ENCODE measurements around the gene CDKN2B-AS1. TPM values are rescaled to one million over a fixed set of nuclear protein-coding genes. Genes with fewer than 3 reads are reported as not detected.

Gene CDKN2B-AS1
- total RNA-seq, 2 experiments from 2014 or later = 0.41 to 0.81 TPM

DNA sequence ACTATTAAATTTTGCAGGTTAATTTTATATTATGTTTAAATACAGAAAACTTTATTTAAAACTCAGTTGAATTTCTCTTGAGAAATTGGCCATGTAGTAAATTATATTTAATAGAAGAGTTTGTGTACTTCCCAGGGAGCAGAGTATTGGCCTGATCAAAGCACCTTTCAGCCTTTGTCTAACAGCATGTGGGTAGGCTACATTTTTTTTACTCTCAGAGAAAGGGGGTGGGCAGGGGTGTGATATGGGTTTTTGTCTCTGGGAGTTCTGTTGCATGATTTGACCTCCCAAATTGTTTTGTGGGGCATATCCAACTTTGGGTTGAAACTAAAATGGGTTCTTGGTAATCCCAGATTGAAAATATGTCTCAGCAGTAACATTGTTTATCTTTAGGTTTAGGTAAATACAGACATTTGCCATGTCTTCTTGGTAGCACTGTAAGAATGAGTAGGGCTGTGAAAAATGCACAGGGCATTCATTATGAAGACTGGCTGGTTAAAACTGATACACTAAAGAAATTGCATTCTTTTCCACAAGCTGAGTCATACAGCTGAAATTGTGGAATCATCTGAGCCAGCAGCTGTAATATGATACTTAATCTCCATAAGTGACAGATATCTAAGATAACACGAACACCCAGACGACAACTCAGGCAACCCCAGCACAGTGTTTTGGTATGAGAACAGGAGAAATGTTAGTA, 89.9 kb downstream of the CDKN2B-AS1 start:
- intact Hi-C loops (cut with micrococcal nuclease) = no loop called here
- POLR2A ChIA-PET = no interaction called here

DNA sequence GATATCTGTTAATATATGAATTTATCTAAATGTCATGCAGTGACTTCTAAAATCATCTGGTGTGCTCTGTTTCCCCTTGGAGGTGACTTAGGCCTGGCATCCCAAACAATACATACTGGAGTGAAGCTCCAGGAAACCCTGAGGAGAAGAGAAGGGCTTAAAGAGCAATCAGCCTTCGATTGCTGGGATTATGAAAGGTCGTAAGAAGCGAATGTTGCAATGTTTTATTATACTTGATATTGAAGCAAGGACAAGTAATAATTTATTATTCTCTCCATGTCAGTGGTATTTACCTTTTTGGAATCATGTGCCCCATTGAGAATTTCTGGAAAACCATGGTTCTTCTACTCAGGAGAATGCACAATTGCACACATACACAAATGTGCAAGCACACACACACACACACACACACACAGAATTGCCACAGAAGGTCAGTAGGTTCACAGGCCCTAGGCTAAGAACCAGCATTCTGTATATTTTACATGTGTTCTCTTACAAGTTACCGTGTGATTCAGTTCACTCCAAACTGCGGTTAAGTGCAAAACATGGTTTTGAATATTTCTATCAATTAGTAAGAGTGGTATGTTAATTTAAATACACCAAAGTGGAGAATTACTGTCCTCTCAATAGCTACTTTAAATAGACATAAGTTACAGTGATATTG, 93.6 kb downstream of the CDKN2B-AS1 start:
- Mint-ChIP-seq H3K27me3 (peaks cover 17% of the 10 kb centered on the region), H3K27ac (no peak overlapping the region), H3K36me3 (ENCODE audit: low read depth) (no peaks in the 10 kb centered on the region), H3K9me3 (no peaks in the 10 kb centered on the region), H3K4me3 (no peak overlapping the region), H3K4me1 (ENCODE audit: low read depth) (peaks cover 5% of the 10 kb centered on the region)
- no peak for DNase-seq
- ATAC-seq = no peak
- TF ChIP-seq CTCF (IDR thresholded peaks at IDR 0.05) = no peak
- ChIA-PET CTCF (no interaction called here), POLR2A (no interaction called here)
- intact Hi-C loops (cut with micrococcal nuclease) = no loop called here

More for the DNA sequence above, 89.9 kb downstream of the CDKN2B-AS1 start:
- CTCF ChIA-PET = interaction anchor here (0.9 to 1.0 kb wide), 2 partner anchors 47 to 271 kb away, joined by 3 read pairs; no protein-coding TSS in a partner anchor
- Mint-ChIP-seq H3K27me3 (peaks cover 20% of the 10 kb centered on the region), H3K4me1 (ENCODE audit: low read depth) (peaks cover 18% of the 10 kb centered on the region), H3K4me3 (no peak overlapping the region), H3K36me3 (ENCODE audit: low read depth) (no peaks in the 10 kb centered on the region), H3K9me3 (no peaks in the 10 kb centered on the region), H3K27ac (no peak overlapping the region)
- no peak for TF ChIP-seq CTCF (IDR thresholded peaks at IDR 0.05)
- DNase-seq (no peak), ATAC-seq (no peak)

GRCh38 chr9:22088717-22089061, 94.1 kb downstream of the CDKN2B-AS1 start:
- TF ChIP-seq CTCF (IDR thresholded peaks at IDR 0.05) = no peak
- H3K4me3 Mint-ChIP-seq = no peak overlapping the region
- peaks cover 5% of the 10 kb centered on the region for H3K4me1 Mint-ChIP-seq (ENCODE audit: low read depth)
- H3K27me3 Mint-ChIP-seq = peaks cover 14% of the 10 kb centered on the region
- ChIA-PET POLR2A (no interaction called here), CTCF (no interaction called here)
- no peak for ATAC-seq
- no peak overlapping the region for H3K27ac Mint-ChIP-seq
- intact Hi-C loops (cut with micrococcal nuclease) = no loop called here
- no peak for DNase-seq
- H3K9me3 Mint-ChIP-seq = no peaks in the 10 kb centered on the region
- H3K36me3 Mint-ChIP-seq (ENCODE audit: low read depth) = no peaks in the 10 kb centered on the region

DNA sequence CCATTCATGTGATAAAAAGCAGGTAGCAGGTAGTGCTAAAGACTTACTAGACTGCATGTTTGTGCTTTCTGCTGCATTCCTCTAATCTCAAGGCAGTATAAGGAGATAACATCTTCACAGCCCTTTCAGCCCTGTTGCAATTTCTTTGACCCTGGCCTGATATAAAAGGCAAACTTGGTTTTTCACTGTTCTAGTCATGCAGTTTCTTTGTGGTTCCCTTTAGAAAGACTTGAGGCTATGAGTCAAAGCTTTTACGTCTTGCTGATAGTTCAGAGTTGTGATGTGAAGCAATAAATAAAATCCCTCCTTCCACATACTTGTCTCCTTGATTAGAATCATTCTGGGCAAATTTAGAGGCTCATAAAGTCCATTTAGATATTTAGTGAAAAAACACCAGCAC, 103.1 kb downstream of the CDKN2B-AS1 start:
- intact Hi-C loops (cut with micrococcal nuclease) = no loop called here
- no peak overlapping the region for H3K4me3 Mint-ChIP-seq
- no peaks in the 10 kb centered on the region for H3K9me3 Mint-ChIP-seq
- ATAC-seq (peak; percentile 88), DNase-seq (no peak)
- peaks cover 18% of the 10 kb centered on the region for H3K27me3 Mint-ChIP-seq
- no peak for TF ChIP-seq CTCF (IDR thresholded peaks at IDR 0.05)
- H3K27ac Mint-ChIP-seq = no peak overlapping the region
- ChIA-PET POLR2A (no interaction called here), CTCF (interaction anchor here (1.4 kb wide), 1 partner anchor 284 kb away, joined by 4 read pairs; no protein-coding TSS in a partner anchor)
- peaks cover 10% of the 10 kb centered on the region for H3K4me1 Mint-ChIP-seq (ENCODE audit: low read depth)
- no peaks in the 10 kb centered on the region for H3K36me3 Mint-ChIP-seq (ENCODE audit: low read depth)

DNA sequence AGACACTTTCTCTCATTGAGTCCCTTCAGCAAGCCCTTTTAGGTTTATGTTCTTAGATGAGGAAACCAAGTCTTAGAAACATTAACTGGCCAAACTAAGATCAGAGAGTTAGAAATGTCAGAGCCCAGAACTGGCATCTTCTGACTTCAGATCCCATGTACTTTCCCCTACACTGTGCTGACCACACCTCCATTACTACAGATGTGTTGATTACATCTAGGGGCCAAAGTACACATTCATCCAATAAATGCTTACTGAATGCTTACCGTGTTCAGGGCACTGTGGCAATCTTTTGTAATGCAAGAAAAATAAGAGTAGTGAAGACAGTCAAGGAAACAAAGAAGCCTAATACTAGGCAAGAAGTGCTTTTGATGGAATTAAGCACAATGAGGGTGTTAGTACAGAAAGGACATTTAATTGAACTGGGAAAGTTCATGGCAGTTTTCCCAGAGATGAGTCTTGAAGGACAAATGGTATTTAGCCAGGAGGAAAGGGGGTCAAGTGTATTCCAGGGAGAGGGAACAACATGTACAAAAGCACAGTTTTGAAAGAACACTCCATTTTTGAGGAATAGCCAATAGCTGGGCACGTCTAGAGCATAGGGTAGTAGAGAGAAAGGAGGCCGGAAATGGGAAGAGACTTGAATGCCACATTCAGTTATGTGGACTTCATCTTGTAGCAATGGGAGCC, 104.2 kb downstream of the CDKN2B-AS1 start:
- Mint-ChIP-seq H3K27me3 (peaks cover 13% of the 10 kb centered on the region), H3K9me3 (no peaks in the 10 kb centered on the region), H3K4me1 (ENCODE audit: low read depth) (peaks cover 11% of the 10 kb centered on the region), H3K27ac (no peak overlapping the region), H3K36me3 (ENCODE audit: low read depth) (no peaks in the 10 kb centered on the region), H3K4me3 (no peak overlapping the region)
- CTCF ChIA-PET = interaction anchor here (2.5 kb wide), 1 partner anchor 10 kb away, joined by 8 read pairs; no protein-coding TSS in a partner anchor
- no peak for TF ChIP-seq CTCF (IDR thresholded peaks at IDR 0.05)
- intact Hi-C loops (cut with micrococcal nuclease) = no loop called here
- ATAC-seq = no peak
- POLR2A ChIA-PET = no interaction called here
- DNase-seq = no peak

All from activated CD8-positive, alpha-beta T cell treated with anti-CD3 and anti-CD28 coated beads for 36 hours (primary cell).